WTC11 (cell line): ENCODE data around the gene C17orf100. TPM values are rescaled to one million over a fixed set of nuclear protein-coding genes. Genes with fewer than 3 reads are reported as not detected.

ENCODE experiments used
- ATAC-seq: fragments of 200-7000 bp; cut with Tn5 transposase; 2 replicates; pipeline ENCODE4 v1.10.0; 2021; ENCODE audit warnings: mild to moderate bottlenecking, moderate library complexity
- CTCF ChIA-PET: fragments of 300-600 bp; sonication (Branson Sonifier 250); formaldehyde crosslinking; loops from one replicate; lab custom pipeline; 2021; ENCODE audit warnings: antibody characterized with exemption; lab: Charles Lee
- POLR2A ChIA-PET: fragments of 350-600 bp; sonication (Branson Sonifier 250); formaldehyde crosslinking; loops from one replicate; lab custom pipeline; 2021; ENCODE audit warnings: antibody characterized with exemption; lab: Charles Lee
- DNase-seq: peaks from one replicate; pipeline ENCODE4 v3.0.0; 2021; ENCODE audit warnings: low spot score
- H3K27ac Mint-ChIP-seq: 2 replicates; pipeline ENCODE4 v1.8.0; 2021; ENCODE audit warnings: mixed read lengths
- H3K27me3 Mint-ChIP-seq: 2 replicates; pipeline ENCODE4 v1.8.0; 2021; ENCODE audit warnings: low read depth, mild to moderate bottlenecking, moderate library complexity, mixed read lengths
- H3K36me3 Mint-ChIP-seq: 2 replicates; pipeline ENCODE4 v1.8.0; 2021; ENCODE audit warnings: mixed read lengths
- H3K4me1 Mint-ChIP-seq: 2 replicates; pipeline ENCODE4 v1.8.0; 2022; ENCODE audit warnings: mixed read lengths
- H3K4me3 Mint-ChIP-seq: 2 replicates; pipeline ENCODE4 v1.8.0; 2021; ENCODE audit warnings: mild to moderate bottlenecking, moderate library complexity, mixed read lengths
- H3K9me3 Mint-ChIP-seq: 2 replicates; pipeline ENCODE4 v1.8.0; 2021; ENCODE audit warnings: mixed read lengths
- ELF4 ChIP-seq: sonication (generic); formaldehyde crosslinking; IDR thresholded peaks from 2 replicates; pipeline ENCODE4 v1.8.1; 2022; ENCODE audit warnings: low read depth, mild to moderate bottlenecking, moderate library complexity, missing genetic modification reagents
- EMX1 ChIP-seq: fragments of 250-450 bp; sonication (Bioruptor Pico); IDR thresholded peaks from 2 replicates; pipeline ENCODE4 v1.8.0; 2021; ENCODE audit warnings: mild to moderate bottlenecking
- FOXK1 ChIP-seq: sonication (generic); formaldehyde crosslinking; IDR thresholded peaks from 2 replicates; pipeline ENCODE4 v1.8.0; 2022; ENCODE audit warnings: mild to moderate bottlenecking, moderate library complexity, missing genetic modification reagents
- GRHL2 ChIP-seq: fragments of 250-450 bp; sonication (Bioruptor Pico); IDR thresholded peaks from 2 replicates; pipeline ENCODE4 v1.8.0; 2022; ENCODE audit warnings: mild to moderate bottlenecking, moderate library complexity; ENCODE audit not compliant: insufficient replicate concordance, severe bottlenecking
- GTF2I ChIP-seq: fragments of 250-450 bp; sonication (Bioruptor Pico); conservative IDR thresholded peaks from 2 replicates; pipeline ENCODE4 v1.4.0; 2021; ENCODE audit warnings: mild to moderate bottlenecking
- MYBL2 ChIP-seq: sonication (generic); formaldehyde crosslinking; IDR thresholded peaks from 2 replicates; pipeline ENCODE4 v1.8.1; 2023; ENCODE audit warnings: mild to moderate bottlenecking, moderate library complexity, missing genetic modification reagents
- NR2C2 ChIP-seq: sonication (generic); formaldehyde crosslinking; IDR thresholded peaks from 2 replicates; pipeline ENCODE4 v1.8.0; 2022; ENCODE audit warnings: mild to moderate bottlenecking, missing genetic modification reagents
- NR3C1 ChIP-seq: sonication (generic); formaldehyde crosslinking; conservative IDR thresholded peaks from 2 replicates; pipeline ENCODE4 v1.8.1; 2023; ENCODE audit warnings: low read depth, mild to moderate bottlenecking, missing genetic modification reagents
- RELA ChIP-seq: sonication (generic); formaldehyde crosslinking; IDR thresholded peaks from 2 replicates; pipeline ENCODE4 v1.8.1; 2022; ENCODE audit warnings: missing genetic modification reagents, mild to moderate bottlenecking, borderline replicate concordance
- SMAD3 ChIP-seq: sonication (generic); formaldehyde crosslinking; IDR thresholded peaks from 2 replicates; pipeline ENCODE4 v1.8.0; 2022; ENCODE audit warnings: missing genetic modification reagents, mild to moderate bottlenecking, borderline replicate concordance
- SP1 ChIP-seq: sonication (generic); formaldehyde crosslinking; conservative IDR thresholded peaks from 2 replicates; pipeline ENCODE4 v1.8.1; 2022; ENCODE audit warnings: missing genetic modification reagents
- TEAD4 ChIP-seq: sonication (generic); formaldehyde crosslinking; IDR thresholded peaks from 2 replicates; pipeline ENCODE4 v1.8.0; 2022; ENCODE audit warnings: mild to moderate bottlenecking, missing genetic modification reagents
- ZBTB21 ChIP-seq: sonication (generic); formaldehyde crosslinking; IDR thresholded peaks from 2 replicates; pipeline ENCODE4 v1.8.1; 2023; ENCODE audit warnings: mild to moderate bottlenecking, missing genetic modification reagents, borderline replicate concordance
- ZNF121 ChIP-seq: sonication (generic); formaldehyde crosslinking; IDR thresholded peaks from 2 replicates; pipeline ENCODE4 v1.8.0; 2023; ENCODE audit warnings: missing genetic modification reagents
- ZNF396 ChIP-seq: fragments of 250-450 bp; sonication (Bioruptor Pico); IDR thresholded peaks from 2 replicates; pipeline ENCODE4 v1.8.0; 2021; ENCODE audit warnings: mild to moderate bottlenecking, moderate library complexity, borderline replicate concordance
- ZNF416 ChIP-seq: fragments of 250-450 bp; sonication (Bioruptor Pico); IDR thresholded peaks from 2 replicates; pipeline ENCODE4 v1.9.0; 2021; ENCODE audit warnings: mild to moderate bottlenecking, inconsistent platforms
- total RNA-seq: library from RNA; stranded (reverse); gene quantifications from 3 replicates; pipeline ENCODE4 v1.2.3, GENCODE V29; 2021
- TF ChIP-seq, protein P1 (sequence below): sonication (generic); formaldehyde crosslinking; IDR thresholded peaks from 2 replicates; pipeline ENCODE4 v1.8.0; 2022; ENCODE audit warnings: missing genetic modification reagents
- TF ChIP-seq, protein P2 (sequence below): sonication (generic); formaldehyde crosslinking; IDR thresholded peaks from 2 replicates; pipeline ENCODE4 v1.8.0; 2022; ENCODE audit warnings: mild to moderate bottlenecking, missing genetic modification reagents
- TF ChIP-seq, protein P3 (sequence below): sonication (generic); formaldehyde crosslinking; IDR thresholded peaks from 2 replicates; pipeline ENCODE4 v1.8.0; 2022; ENCODE audit warnings: mild to moderate bottlenecking, missing genetic modification reagents
- TF ChIP-seq, protein P4 (sequence below): sonication (generic); formaldehyde crosslinking; conservative IDR thresholded peaks from 2 replicates; pipeline ENCODE4 v1.8.1; 2022; ENCODE audit warnings: mild to moderate bottlenecking, missing genetic modification reagents
- TF ChIP-seq, protein P5 (sequence below): sonication (generic); formaldehyde crosslinking; IDR thresholded peaks from 2 replicates; pipeline ENCODE4 v1.8.1; 2022; ENCODE audit warnings: mild to moderate bottlenecking, missing genetic modification reagents, moderate library complexity, borderline replicate concordance
- TF ChIP-seq, protein P6 (sequence below): fragments of 250-450 bp; sonication (Bioruptor Pico); conservative IDR thresholded peaks from 2 replicates; pipeline ENCODE4 v1.9.0; 2021; ENCODE audit warnings: mild to moderate bottlenecking

C17orf100 gene
- total RNA-seq, 1 experiment from 2014 or later = 2.7 TPM

GRCh38 chr17:6640536-6641246, 10.9 kb upstream of the C17orf100 start, which contains the start of the genes KIAA0753 and TXNDC17 (continued):
- TF ChIP-seq, protein P1, sequence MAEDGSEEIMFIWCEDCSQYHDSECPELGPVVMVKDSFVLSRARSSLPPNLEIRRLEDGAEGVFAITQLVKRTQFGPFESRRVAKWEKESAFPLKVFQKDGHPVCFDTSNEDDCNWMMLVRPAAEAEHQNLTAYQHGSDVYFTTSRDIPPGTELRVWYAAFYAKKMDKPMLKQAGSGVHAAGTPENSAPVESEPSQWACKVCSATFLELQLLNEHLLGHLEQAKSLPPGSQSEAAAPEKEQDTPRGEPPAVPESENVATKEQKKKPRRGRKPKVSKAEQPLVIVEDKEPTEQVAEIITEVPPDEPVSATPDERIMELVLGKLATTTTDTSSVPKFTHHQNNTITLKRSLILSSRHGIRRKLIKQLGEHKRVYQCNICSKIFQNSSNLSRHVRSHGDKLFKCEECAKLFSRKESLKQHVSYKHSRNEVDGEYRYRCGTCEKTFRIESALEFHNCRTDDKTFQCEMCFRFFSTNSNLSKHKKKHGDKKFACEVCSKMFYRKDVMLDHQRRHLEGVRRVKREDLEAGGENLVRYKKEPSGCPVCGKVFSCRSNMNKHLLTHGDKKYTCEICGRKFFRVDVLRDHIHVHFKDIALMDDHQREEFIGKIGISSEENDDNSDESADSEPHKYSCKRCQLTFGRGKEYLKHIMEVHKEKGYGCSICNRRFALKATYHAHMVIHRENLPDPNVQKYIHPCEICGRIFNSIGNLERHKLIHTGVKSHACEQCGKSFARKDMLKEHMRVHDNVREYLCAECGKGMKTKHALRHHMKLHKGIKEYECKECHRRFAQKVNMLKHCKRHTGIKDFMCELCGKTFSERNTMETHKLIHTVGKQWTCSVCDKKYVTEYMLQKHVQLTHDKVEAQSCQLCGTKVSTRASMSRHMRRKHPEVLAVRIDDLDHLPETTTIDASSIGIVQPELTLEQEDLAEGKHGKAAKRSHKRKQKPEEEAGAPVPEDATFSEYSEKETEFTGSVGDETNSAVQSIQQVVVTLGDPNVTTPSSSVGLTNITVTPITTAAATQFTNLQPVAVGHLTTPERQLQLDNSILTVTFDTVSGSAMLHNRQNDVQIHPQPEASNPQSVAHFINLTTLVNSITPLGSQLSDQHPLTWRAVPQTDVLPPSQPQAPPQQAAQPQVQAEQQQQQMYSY (CRISPR knock-in tag) = 0 out of 2 replicates have a peak, but pooled peaks have one; percentile 20
- TF ChIP-seq TEAD4 = no peak
- TF ChIP-seq NR3C1 (CRISPR knock-in tag) = no peak
- TF ChIP-seq SP1 (CRISPR knock-in tag) = peak; percentile 72
- peak; percentile 56; the same call in 1 of the 2 replicates for TF ChIP-seq ZNF416 (CRISPR knock-in tag)
- TF ChIP-seq, all 79 proteins: peak for 24

- Mint-ChIP-seq H3K4me3 (peak overlapping the region; percentile 88), H3K9me3 (no peaks in the 10 kb centered on the region), H3K27me3 (no peaks in the 10 kb centered on the region), H3K27ac (peak overlapping the region; percentile 89), H3K4me1 (peaks cover 23% of the 10 kb centered on the region), H3K36me3 (peaks cover 33% of the 10 kb centered on the region)
- ATAC-seq = peak; percentile 60
- POLR2A ChIA-PET = no interaction called here
- CTCF ChIA-PET = interaction anchor here (0.7 to 1.4 kb wide), 2 partner anchors 60 to 168 kb away, joined by 3 read pairs; no protein-coding TSS in a partner anchor
- TF ChIP-seq, protein P2, sequence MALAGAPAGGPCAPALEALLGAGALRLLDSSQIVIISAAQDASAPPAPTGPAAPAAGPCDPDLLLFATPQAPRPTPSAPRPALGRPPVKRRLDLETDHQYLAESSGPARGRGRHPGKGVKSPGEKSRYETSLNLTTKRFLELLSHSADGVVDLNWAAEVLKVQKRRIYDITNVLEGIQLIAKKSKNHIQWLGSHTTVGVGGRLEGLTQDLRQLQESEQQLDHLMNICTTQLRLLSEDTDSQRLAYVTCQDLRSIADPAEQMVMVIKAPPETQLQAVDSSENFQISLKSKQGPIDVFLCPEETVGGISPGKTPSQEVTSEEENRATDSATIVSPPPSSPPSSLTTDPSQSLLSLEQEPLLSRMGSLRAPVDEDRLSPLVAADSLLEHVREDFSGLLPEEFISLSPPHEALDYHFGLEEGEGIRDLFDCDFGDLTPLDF = no peak
- 0 out of 2 replicates have a peak, but pooled peaks have one; percentile 3 for TF ChIP-seq FOXK1
- no peak for TF ChIP-seq ZNF396 (CRISPR knock-in tag)
- TF ChIP-seq ZBTB21 (CRISPR knock-in tag) = no peak
- TF ChIP-seq, protein P3, sequence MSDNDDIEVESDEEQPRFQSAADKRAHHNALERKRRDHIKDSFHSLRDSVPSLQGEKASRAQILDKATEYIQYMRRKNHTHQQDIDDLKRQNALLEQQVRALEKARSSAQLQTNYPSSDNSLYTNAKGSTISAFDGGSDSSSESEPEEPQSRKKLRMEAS (CRISPR knock-in tag) = 0 out of 2 replicates have a peak, but pooled peaks have one; percentile 17
- no peak for TF ChIP-seq RELA
- no peak for TF ChIP-seq ELF4 (CRISPR knock-in tag)
- TF ChIP-seq NR2C2 (CRISPR knock-in tag) = no peak
- TF ChIP-seq ZNF121 = 0 out of 2 replicates have a peak, but pooled peaks have one; percentile 4
- TF ChIP-seq, protein P4, sequence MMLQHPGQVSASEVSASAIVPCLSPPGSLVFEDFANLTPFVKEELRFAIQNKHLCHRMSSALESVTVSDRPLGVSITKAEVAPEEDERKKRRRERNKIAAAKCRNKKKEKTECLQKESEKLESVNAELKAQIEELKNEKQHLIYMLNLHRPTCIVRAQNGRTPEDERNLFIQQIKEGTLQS (CRISPR knock-in tag) = no peak
- no peak for TF ChIP-seq SMAD3 (CRISPR knock-in tag)
- no peak for TF ChIP-seq EMX1
- 0 out of 2 replicates have a peak, but pooled peaks have one; percentile 14 for TF ChIP-seq MYBL2 (CRISPR knock-in tag)
- peak; percentile 3; the same call in 1 of the 2 replicates for TF ChIP-seq SP1 (CRISPR knock-in tag)
- TF ChIP-seq, protein P5, sequence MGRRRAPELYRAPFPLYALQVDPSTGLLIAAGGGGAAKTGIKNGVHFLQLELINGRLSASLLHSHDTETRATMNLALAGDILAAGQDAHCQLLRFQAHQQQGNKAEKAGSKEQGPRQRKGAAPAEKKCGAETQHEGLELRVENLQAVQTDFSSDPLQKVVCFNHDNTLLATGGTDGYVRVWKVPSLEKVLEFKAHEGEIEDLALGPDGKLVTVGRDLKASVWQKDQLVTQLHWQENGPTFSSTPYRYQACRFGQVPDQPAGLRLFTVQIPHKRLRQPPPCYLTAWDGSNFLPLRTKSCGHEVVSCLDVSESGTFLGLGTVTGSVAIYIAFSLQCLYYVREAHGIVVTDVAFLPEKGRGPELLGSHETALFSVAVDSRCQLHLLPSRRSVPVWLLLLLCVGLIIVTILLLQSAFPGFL (CRISPR knock-in tag) = no peak
- TF ChIP-seq GRHL2 (CRISPR knock-in tag) = no peak
- TF ChIP-seq GTF2I (CRISPR knock-in tag) = no peak
- TF ChIP-seq, protein P6, sequence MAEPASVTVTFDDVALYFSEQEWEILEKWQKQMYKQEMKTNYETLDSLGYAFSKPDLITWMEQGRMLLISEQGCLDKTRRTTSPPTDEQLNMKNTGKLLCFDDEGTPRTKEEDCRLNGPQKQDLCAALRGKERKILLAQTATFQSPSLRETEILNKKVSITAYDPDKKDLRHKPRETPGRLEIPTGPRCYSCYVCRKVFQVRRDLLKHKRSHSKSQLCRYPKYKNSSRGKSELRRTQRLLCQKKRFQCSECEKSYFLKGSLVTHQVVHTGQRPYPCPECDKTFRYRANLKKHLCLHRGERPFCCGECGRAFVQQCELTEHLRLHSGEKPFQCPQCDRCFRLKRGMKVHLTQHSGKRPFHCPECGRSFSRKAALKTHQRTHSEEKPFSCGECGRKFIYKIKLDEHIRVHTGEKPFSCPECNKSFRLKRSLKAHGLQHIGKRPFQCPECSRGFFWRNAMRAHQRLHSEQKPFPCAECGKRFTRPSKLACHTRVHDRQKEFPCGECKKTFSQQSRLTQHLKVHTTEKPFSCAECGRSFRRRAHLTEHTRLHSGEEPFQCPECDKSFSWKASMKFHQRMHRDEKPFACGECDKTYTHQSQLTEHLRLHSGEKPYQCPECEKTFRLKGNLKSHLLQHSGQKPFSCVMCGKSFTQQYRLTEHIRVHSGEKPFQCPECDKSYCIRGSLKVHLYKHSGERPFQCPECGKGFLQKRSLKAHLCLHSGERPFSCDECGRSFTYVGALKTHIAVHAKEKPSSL (CRISPR knock-in tag) = no peak
- DNase-seq = no peak
These were observed 10.2 kb upstream of the C17orf100 start for GRCh38 chr17:6641247-6641863.
